HG03460 (cell line): Measurements from ENCODE around the gene XKR7.
"Not testable (repeated sequence)": the region's sequence is repeated elsewhere in the genome, so short reads cannot be mapped to it uniquely, and the experiment has no call there.

Experiments used
- ATAC-seq: cut with Tn5 transposase; IDR thresholded peaks from one replicate; pipeline ENCODE4 v1.9.1; 2021; ENCODE audit not compliant: unreplicated experiment

The XKR7 gene

GRCh38 chr20:32012159-32012688 is 44.3 kb downstream of the XKR7 start:
- no peak for ATAC-seq

- no peak for ATAC-seq
Measured at GRCh38 chr20:32013326-32013725, 45.4 kb downstream of the XKR7 start.

GRCh38 chr20:32017711-32018251 is 49.8 kb downstream of the XKR7 start:
- ATAC-seq = no peak

- ATAC-seq = no peak
Measured at GRCh38 chr20:32018269-32019155, 50.6 kb downstream of the XKR7 start.

- no peak for ATAC-seq
Measured at GRCh38 chr20:32019156-32019510, 51.2 kb downstream of the XKR7 start.

DNA sequence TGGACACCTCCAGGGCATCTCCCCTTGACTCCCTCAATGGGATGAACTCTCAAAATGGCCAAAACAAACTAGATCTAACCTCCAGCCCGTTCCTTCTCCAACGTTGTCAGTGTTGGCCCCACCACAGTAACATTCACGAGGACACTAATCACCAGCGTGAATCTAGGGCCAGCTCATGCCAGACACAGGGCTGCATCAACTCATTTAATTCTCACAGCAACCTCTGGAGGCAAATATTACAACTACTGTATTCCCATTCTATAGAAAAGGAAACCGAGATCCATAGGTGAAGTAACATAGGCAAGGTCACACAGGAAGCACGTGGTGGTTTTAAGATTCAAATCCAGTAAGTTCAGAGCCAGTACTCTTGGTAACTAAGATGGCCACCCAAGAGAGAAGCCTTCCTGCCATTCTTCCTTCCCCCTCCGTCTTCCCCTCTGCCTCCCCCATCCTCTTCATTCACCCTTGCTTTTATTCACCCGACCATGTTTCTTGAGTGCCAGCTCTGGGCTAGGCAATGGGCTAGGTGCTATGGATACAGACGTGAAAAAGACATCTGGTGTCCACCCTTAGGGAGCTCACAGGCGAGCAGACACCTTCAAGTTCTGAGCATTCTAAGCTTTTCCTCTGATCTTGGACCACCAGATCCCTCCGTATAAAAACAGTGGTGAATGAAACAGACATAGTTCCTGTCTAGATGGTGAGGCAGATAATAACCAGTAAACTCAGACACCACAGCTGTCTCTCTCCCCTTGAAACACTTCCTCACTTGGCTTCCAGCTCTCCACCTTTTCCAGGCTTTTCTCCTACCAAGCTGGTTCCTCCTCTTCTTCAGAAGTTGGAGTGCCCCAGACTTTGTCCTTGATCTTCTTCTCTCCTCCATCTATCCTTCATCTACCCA is 51.9 kb downstream of the XKR7 start:
- ATAC-seq = no peak

DNA sequence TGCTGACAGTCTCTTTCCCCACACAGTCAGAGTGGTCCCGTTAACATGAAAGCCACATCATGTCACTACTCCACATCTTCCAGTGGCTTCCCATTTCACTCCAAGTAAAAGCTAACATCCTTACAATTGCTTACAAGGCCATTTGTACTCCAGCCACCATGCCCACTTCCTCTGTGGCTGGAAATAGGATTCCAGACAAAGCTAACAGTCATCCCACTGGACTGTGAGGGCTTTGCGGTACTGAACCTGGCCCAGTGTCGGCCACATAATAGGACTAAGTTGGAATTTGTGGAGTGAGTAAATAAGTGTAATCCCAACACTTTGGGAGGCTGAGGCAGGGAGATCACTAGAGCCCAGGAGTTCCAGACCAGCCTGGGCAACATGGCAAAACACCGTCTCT is 53.1 kb downstream of the XKR7 start:
- ATAC-seq = no peak

- no peak for ATAC-seq
Measured at GRCh38 chr20:32024683-32025295, 56.8 kb downstream of the XKR7 start.

DNA sequence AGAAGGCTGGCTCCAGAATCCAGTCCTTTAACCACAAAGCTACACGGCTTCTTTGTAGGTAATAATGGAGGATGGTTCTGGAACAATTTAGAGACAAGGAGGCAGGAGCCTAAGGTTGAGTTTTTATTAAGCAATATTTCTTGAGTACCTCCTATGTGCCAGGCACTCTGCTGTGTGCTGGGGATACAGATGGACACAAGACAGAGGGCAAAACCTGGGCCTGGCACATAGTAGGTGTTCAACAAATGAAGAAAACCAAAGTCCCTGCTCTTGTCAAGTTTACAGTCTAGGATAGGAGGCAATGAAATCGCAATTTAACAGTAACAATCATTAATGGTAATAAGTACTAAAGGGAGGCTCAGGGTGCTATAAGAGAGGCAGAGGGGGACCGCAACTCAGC is 59.7 kb downstream of the XKR7 start:
- no peak for ATAC-seq

- ATAC-seq = no peak
Measured at GRCh38 chr20:32028647-32029372, 60.9 kb downstream of the XKR7 start.

- ATAC-seq = no peak
Measured at GRCh38 chr20:32029561-32029960, 61.6 kb downstream of the XKR7 start.

DNA sequence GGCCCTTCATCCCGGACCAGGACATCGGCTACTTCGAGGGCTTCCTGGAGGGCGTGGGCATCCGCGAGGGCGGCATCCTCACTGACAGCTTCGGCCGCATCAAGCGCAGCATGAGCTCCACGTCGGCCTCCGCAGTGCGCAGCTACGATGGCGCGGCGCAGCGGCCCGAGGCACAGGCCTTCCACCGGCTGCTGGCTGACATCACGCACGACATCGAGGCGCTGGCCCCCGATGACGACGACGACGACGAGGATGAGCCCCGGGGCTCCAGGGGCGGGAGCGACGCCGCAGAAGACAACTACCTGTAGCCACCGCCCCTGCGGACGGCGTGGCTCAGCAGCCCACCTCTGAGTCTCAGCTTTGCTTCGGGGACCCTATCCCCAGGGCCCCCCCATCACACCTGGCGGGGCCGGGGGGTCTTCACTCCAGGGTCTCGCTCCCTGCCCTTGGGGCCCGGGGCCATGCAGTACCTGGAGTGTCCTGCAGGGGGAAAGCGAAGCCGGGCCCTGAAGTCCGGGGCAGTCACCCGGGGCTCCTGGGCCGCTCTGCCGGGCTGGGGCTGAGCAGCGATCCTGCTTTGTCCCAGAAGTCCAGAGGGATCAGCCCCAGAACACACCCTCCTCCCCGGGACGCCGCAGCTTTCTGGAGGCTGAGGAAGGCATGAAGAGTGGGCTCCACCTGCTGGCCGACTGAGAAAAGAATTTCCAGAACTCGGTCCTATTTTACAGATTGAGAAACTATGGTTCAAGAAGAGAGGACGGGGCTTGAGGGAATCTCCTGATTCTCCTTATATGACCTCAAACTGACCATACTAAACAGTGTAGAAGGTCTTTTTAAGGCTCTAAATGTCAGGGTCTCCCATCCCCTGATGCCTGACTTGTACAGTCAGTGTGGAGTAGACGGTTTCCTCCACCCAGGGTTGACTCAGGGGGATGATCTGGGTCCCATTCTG is 63.3 kb downstream of the XKR7 start:
- no peak for ATAC-seq

DNA sequence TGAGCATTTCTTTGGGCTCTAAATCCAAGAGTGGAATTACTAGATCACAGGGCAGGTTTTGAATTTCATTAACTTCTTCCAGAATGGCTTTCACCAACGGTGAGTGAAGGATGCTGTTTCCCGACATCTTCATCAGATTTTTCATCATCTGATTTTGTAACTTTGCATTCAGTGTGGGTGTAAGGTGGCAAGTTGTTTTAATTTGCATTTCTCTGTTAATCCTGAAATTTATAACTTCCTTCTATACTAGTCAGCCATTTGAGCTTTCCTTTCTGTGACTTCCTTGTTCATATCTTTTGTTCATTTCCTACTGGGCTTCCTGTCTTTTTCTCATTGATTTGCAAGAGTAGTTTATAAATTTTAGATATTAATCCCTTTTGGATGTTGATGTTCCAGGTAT is 65.4 kb downstream of the XKR7 start:
- no peak for ATAC-seq

DNA sequence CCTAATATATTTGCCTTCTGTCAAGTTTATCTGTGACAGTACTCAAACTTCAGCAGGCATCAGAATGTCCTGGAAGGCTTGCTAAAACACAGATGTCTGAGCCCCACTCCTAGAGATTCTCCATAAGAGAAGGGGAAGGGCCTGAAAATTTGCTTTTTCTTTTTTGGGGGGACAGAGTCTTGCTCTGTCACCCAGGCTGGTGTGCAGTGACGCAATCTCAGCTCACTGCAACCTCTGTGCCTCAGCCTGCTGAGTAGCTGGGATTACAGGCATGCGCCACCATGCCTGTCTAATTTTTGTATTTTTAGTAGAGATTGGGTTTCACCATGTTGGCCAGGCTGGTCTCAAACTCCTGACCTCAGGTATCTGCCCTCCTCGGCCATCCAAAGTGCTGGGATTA is 65.8 kb downstream of the XKR7 start:
- ATAC-seq = not testable (repeated sequence)

DNA sequence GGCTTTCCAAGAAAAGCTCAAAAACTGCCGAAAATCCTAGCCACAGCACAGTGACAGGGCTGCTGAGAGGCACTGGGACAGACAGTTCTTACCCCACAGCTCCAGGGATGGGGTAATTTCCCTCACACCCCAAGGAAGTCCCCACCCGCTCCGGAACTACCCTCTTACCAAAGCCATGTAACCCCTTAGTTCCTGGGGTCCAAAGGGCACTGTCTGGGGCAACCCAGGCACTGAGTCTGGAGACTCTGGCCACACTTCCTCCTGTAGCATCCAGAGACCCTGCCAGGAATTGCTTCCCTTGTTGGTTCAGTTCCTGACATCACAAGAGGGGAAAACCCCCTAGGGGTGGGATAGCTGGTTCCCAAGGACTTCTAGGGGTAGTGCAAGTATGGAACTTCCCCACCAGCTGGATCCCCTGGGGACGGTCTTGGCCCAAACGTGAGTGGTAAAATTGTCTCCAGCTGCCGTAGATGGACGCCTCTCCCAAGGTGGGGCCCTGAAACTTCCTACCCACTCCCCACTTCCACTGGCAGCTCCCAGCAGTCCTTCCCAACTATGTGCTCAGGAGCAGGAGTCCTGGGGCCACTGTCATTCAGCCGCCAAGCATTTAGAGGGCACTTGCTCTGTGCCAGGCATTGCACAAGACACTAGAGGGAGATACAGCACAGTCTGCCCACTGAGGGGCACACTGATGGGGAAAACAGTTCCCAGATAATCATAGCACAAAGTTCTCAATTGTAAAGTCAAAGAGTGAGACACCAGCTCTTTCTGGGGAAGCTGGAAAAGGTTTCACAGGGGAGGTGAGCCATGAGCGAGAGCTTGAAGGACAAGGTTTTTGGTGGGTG is 66.9 kb downstream of the XKR7 start:
- ATAC-seq = no peak

DNA sequence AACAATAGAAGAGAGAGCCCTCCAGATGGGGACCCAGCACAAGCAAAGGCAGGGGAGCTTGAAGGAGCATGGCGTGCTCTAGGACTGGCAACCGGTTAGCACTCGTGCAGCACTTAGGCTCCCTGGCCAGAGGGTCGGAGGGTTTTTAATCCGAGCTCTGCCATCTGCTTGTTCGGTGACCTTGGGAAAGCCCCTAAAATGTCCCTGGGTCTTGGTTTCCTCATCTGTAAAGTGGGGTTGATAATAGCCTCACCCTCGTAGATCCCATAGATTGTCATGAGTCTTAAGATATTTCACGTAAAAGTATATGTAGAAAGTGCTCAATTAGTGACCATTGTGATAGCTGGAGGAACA is 67.5 kb downstream of the XKR7 start:
- no peak for ATAC-seq

DNA sequence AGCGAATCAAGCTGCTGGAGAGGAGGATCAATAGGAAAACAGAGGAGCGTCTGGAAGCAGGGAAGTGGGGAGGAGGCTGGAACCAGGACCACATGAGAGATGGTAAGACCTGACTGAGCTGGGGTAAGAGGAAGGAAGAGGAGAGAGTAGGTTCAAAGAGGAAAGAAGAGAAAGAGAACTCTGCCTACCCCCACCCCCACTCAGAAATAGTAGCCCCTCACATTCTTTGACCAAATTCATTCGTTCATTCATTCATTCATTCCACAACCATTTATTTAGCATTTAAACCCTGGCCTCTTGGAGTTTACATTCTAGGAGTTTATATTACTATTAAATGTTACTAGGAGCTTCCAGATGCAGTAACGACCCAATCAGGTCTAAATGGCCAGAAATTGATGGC is 68.3 kb downstream of the XKR7 start:
- ATAC-seq = no peak

DNA sequence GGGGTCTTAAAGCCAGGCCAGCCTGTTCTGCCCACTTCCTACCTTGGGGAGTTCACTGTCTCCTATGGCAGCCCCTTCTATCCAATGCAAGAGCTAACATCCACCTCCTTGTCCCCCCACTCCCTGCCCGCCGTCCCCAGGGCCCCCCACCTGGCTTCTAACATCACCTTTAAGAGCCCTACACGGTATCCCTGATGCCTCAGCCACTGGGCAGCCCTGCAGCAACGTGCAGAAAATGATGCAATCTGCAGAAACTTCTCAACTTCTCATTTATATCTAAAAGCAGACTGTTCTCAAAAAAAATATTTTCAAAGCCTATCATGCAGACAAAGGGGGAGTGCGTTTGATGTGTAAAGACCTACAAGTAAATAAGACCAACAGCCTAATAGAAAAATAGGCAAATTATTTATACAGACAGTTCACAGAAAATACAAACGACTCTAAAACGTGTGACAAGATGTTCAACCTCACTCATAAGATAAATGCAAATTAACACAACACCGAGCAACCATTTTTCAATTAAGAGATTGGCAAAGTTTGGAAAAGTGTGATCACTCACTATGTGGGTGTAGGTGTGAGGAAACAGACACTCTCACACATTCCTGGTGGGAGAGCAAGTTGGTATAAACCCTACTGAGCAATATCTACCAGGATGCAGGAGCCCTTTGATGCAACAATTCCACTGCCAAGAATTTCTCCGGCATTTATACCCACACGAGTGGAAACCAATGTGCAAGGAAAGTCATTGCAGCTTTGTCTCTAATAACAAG is 69.0 kb downstream of the XKR7 start:
- no peak for ATAC-seq
